Measurements from ENCODE around the gene DCAKD. TPM values are rescaled to one million over a fixed set of nuclear protein-coding genes. Genes with fewer than 3 reads are reported as not detected.

The DCAKD gene, protein sequence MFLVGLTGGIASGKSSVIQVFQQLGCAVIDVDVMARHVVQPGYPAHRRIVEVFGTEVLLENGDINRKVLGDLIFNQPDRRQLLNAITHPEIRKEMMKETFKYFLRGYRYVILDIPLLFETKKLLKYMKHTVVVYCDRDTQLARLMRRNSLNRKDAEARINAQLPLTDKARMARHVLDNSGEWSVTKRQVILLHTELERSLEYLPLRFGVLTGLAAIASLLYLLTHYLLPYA
- 10 to 100 TPM; 36.1 to 37.9 TPM for total RNA-seq
- 10 to 100 TPM; 13.1 to 16.1 (median 16.0) TPM for polyA plus RNA-seq
- total RNA-seq, result 18.7 to 34.4 (median 24.5) reads per million in 6 experiments

DNA sequence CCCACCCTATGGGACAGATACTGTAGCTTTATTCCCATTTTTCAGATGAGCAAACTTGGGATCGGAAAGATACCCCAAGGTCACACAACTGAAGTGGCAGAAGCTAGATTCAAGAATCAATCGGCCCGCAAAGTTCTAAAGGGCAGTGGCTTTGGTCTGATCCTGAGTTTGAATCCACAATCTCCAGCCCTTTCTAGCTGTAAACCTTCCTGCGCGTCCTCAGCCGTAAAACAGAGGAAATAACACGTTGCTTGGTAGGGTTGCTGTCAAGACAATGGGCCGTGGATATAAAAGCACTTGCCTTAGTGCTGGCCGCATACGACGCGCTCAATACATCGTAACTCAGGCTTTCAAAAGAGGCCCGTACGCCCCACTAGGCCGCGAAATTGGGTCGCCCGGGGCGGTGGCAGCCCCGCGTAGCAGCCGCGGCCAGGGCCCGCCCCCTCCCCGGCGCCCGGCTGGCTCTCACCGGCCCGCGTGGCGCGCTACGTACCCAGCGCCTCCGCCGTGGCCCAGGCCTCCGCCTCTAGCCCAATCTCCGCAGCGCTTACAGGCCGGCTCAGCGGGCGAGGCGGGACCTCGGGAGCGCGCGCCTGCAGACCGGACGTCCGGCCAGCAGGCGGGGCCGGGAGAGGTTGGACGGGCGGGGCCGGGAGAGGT is at the start of gene DCAKD:
DCAKD (minus strand) TSS at position 573 of the 660 bp plus-strand sequence. CDS start 16,747 bp downstream, outside the sequence.
- POLR2A ChIA-PET, result interaction anchor here (0.8 to 4.6 kb wide), 11 partner anchors 11 to 835 kb away, joined by 3 to 78 read pairs (median 5); partner anchors contain the start of genes EFTUD2, FMNL1, HEXIM1 and HEXIM2
- peak; percentile 79 to 92 (median 86) for DNase-seq
- peaks cover 10 to 49% (median 44%) of the 10 kb centered on the region in 4 donors for H3K4me1 Mint-ChIP-seq
- H3K27me3 Mint-ChIP-seq, result no peaks in the 10 kb centered on the region
- ATAC-seq, result peak; percentile 88 to 94
- peaks cover 0 to under 1% (median 0%) of the 10 kb centered on the region in 3 donors for H3K36me3 Mint-ChIP-seq
- peak within 1 kb of the TSS; percentile 87 to 97 (median 92) for H3K4me3 Mint-ChIP-seq
- H3K27ac Mint-ChIP-seq, result peak within 1 kb of the TSS; percentile 90 to 99 (median 97)
- H3K9me3 Mint-ChIP-seq, result no peaks in the 10 kb centered on the region

GRCh38 chr17:45098869-45099616 is 47.6 kb upstream of the DCAKD start:
- peaks cover 0 to 10% (median 2%) of the 10 kb centered on the region in 4 donors for H3K4me1 Mint-ChIP-seq

GRCh38 chr17:45098081-45098868 is 46.8 kb upstream of the DCAKD start:
- peak in 1 of 10 donors; percentile 31 for DNase-seq
- Mint-ChIP-seq H3K4me1 (peaks cover 0 to 10% (median 2%) of the 10 kb centered on the region in 4 donors), H3K4me3 (no peak overlapping the region), H3K27me3 (no peaks in the 10 kb centered on the region), H3K36me3 (peaks cover 0 to 80% (median 24%) of the 10 kb centered on the region in 3 donors), H3K27ac (peak overlapping the region in 6 of 10 donors; percentile 17 to 59 (median 40)), H3K9me3 (no peaks in the 10 kb centered on the region)
- POLR2A ChIA-PET, result no interaction called here
- ATAC-seq, result no peak

More at GRCh38 chr17:45098869-45099616, 47.6 kb upstream of the DCAKD start:
- ATAC-seq (peak; percentile 89 to 90), DNase-seq (peak; percentile 51 to 85 (median 69))
- Mint-ChIP-seq H3K9me3 (no peaks in the 10 kb centered on the region), H3K27me3 (no peaks in the 10 kb centered on the region), H3K27ac (peak overlapping the region in 9 of 10 donors; percentile 28 to 73 (median 43)), H3K4me3 (no peak overlapping the region), H3K36me3 (peaks cover 0 to 80% (median 19%) of the 10 kb centered on the region in 3 donors)
- POLR2A ChIA-PET, result interaction anchor here (0.6 to 1.5 kb wide), 3 partner anchors 22 to 49 kb away, joined by 3 to 10 read pairs (median 3); partner anchors contain the start of gene NMT1

GRCh38 chr17:45096926-45097325 is 45.5 kb upstream of the DCAKD start:
- Mint-ChIP-seq H3K27ac (peak overlapping the region in 1 of 10 donors; percentile 25), H3K9me3 (no peaks in the 10 kb centered on the region), H3K36me3 (peaks cover 0 to 79% (median 24%) of the 10 kb centered on the region in 3 donors), H3K4me3 (no peak overlapping the region), H3K4me1 (peaks cover 0 to 6% (median 2%) of the 10 kb centered on the region in 4 donors), H3K27me3 (no peaks in the 10 kb centered on the region)
- POLR2A ChIA-PET, result no interaction called here
- DNase-seq (no peak), ATAC-seq (no peak)

DNA sequence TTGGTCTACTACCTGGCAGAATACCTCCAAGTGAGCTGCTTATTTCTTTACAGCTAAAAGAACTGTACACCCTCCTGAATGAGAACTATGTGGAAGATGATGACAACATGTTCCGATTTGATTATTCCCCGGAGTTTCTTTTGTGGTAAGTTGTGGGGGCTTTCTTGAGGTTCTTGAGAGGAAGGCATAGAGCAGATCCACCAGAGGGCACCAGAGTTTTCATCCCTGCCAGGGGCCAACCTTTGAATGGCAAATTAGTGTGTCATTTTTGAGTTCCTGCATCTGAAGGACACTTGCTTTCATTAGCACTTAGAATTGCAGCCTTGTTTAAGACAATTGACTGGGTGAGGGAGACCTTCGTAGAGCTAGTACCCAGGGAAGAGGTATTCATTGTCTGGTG is 44.7 kb upstream of the DCAKD start:
- POLR2A ChIA-PET, result interaction anchor here (0.6 kb wide), 1 partner anchor 119 kb away, joined by 3 read pairs; no protein-coding TSS in a partner anchor
- DNase-seq, result no peak

GRCh38 chr17:45093444-45094110 is 42.1 kb upstream of the DCAKD start:
- Mint-ChIP-seq H3K27me3 (no peaks in the 10 kb centered on the region), H3K36me3 (peaks cover 0 to 85% (median 26%) of the 10 kb centered on the region in 3 donors), H3K27ac (no peak overlapping the region), H3K9me3 (no peaks in the 10 kb centered on the region), H3K4me3 (no peak overlapping the region), H3K4me1 (peaks cover 0 to 7% (median 0%) of the 10 kb centered on the region in 4 donors)
- no peak for ATAC-seq
- DNase-seq, result no peak
- POLR2A ChIA-PET, result no interaction called here

More for the DNA sequence above, 44.7 kb upstream of the DCAKD start:
- peaks cover 0 to 82% (median 24%) of the 10 kb centered on the region in 3 donors for H3K36me3 Mint-ChIP-seq
- H3K27ac Mint-ChIP-seq, result peak overlapping the region in 2 of 10 donors; percentile 24 to 25
- H3K4me1 Mint-ChIP-seq, result peaks cover 0 to 6% (median 2%) of the 10 kb centered on the region in 4 donors
- no peaks in the 10 kb centered on the region for H3K27me3 Mint-ChIP-seq
- no peak for ATAC-seq
- H3K9me3 Mint-ChIP-seq, result no peaks in the 10 kb centered on the region
- no peak overlapping the region for H3K4me3 Mint-ChIP-seq

- POLR2A ChIA-PET, result no interaction called here
- DNase-seq, result no peak
- H3K27ac Mint-ChIP-seq, result peak overlapping the region in 2 of 10 donors; percentile 4 to 7
- no peak overlapping the region for H3K4me3 Mint-ChIP-seq
- H3K27me3 Mint-ChIP-seq, result no peaks in the 10 kb centered on the region
- peaks cover 0 to 85% (median 23%) of the 10 kb centered on the region in 3 donors for H3K36me3 Mint-ChIP-seq
- no peak for ATAC-seq
- H3K9me3 Mint-ChIP-seq, result no peaks in the 10 kb centered on the region
- peaks cover 0 to 7% (median 0%) of the 10 kb centered on the region in 4 donors for H3K4me1 Mint-ChIP-seq
Measured at GRCh38 chr17:45092911-45093430, 41.5 kb upstream of the DCAKD start.

DNA sequence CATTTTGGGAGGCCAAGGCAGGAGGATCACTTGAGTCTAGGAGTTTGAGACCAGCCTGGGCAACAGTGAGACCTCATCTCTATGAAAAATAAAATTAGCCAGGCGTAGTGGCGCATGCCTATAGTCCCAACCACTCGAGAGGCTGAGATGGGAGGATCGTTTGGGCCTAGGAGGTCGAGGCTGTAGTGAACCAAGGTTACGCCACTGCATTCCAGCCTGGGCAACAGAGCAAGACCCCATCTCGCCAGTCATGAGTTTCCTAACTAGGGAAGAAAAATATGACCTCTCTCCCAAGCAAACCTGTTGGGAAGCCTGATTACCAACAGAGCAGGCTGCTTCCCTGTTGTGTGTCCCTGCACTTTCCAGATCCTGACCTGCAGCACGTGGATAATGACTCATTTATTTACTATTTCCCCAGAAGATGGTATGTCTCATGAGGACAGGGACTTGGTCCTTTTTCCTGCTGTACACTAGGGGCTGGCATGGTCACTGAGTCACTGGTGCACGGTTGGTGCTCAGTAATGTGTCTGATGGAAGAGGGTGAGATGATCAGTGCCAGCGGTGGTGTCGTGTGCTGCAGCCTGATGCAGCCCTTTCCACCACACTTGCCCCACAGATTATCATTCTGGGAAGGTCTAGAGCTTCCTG is 40.5 kb upstream of the DCAKD start:
- ATAC-seq, result no peak
- Mint-ChIP-seq H3K27ac (peak overlapping the region in 3 of 10 donors; percentile 43 to 80 (median 79)), H3K36me3 (peaks cover 0 to 85% (median 24%) of the 10 kb centered on the region in 3 donors), H3K4me3 (no peak overlapping the region), H3K4me1 (peaks cover 0 to 7% (median 0%) of the 10 kb centered on the region in 4 donors), H3K9me3 (no peaks in the 10 kb centered on the region), H3K27me3 (no peaks in the 10 kb centered on the region)
- DNase-seq, result no peak
- POLR2A ChIA-PET, result interaction anchor here (0.6 kb wide), 1 partner anchor 195 kb away, joined by 4 read pairs; no protein-coding TSS in a partner anchor

- POLR2A ChIA-PET, result interaction anchor here (0.6 kb wide), 2 partner anchors 69 to 519 kb away, joined by 3 to 4 read pairs; no protein-coding TSS in a partner anchor
- Mint-ChIP-seq H3K9me3 (no peaks in the 10 kb centered on the region), H3K4me3 (no peak overlapping the region), H3K4me1 (peaks cover 0 to 3% (median 0%) of the 10 kb centered on the region in 4 donors), H3K27me3 (no peaks in the 10 kb centered on the region), H3K36me3 (peaks cover 0 to 85% (median 18%) of the 10 kb centered on the region in 3 donors), H3K27ac (peak overlapping the region in 2 of 10 donors; percentile 52 to 75)
- ATAC-seq (no peak), DNase-seq (no peak)
Measured at GRCh38 chr17:45090711-45091110, 39.3 kb upstream of the DCAKD start.

DNA sequence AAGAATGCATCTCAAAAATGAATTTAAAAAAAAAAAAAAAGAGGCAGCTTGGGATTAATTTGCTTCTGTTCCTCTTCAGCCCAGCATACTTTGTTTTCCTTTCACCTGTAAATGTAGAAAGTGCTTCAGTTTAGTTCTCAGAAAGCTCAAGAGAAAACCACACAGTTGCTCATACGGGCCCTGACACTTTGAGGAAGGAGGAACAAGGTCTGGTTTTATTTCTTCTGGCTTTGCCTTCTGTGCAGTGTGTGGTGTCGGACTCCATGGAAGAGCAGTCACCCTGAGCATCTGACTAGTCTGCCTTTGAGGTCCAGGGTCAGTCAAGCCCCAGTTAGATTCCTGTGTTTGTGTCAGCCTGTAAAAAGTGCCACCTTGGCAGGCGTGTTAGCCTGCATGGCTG is 37.3 kb upstream of the DCAKD start:
- Mint-ChIP-seq H3K27me3 (no peaks in the 10 kb centered on the region), H3K4me1 (peaks cover 0 to 3% (median 0%) of the 10 kb centered on the region in 4 donors), H3K27ac (peak overlapping the region in 3 of 10 donors; percentile 29 to 43 (median 42)), H3K9me3 (no peaks in the 10 kb centered on the region), H3K36me3 (peaks cover 0 to 87% (median 16%) of the 10 kb centered on the region in 3 donors), H3K4me3 (no peak overlapping the region)
- POLR2A ChIA-PET, result interaction anchor here (1.5 kb wide), 1 partner anchor 28 kb away, joined by 3 read pairs; the partner anchor contains the start of gene NMT1
- ATAC-seq (no peak), DNase-seq (no peak)
